ENCODE data around the gene CYSRT1.
A peak's percentile ranks its signal among the peaks of the same experiment; 100 is the strongest.

CYSRT1 gene

DNA sequence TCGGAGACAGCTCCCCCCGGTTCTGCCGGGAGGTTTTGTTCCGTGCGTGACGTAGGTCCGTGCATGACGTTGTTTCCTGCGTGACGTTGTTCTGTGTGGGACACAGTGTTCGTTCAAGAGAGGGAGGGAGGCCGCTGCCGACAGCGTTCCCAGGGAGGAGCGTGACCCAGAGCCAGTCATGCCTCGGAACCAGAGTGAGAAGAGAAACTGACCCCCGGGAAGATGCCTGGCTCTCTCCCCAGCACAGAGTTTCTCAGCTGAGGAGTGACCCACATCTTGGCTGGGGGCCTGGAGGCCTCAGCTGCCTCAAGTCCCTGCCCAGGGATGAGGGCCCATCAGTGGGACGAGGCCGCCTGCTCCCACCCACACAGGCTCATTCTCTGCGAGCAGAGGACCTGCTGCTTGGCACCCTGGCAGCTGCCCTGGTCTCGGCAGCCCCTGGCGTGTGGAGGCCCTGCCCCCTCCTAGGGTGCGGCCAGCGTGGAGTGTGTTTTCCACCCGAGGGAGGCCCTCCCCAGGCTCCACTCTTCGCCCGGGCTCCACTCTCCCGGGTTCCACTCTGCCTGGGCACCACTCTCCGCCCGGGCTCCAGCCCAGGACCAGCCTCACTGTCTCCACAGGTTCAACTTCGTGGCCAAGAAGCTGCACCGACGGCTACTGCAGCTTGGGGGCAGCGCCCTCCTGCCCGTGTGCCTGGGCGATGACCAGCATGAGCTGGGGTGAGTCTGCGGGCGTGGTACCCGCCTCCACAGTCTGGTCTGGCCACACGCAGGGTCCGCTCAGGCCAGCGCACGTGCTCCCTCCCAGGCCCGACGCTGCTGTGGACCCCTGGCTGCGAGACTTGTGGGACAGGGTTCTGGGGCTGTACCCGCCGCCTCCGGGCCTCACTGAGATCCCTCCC, 11.6 kb upstream of the CYSRT1 start:
- DNase-seq: peak; percentile 37

DNA sequence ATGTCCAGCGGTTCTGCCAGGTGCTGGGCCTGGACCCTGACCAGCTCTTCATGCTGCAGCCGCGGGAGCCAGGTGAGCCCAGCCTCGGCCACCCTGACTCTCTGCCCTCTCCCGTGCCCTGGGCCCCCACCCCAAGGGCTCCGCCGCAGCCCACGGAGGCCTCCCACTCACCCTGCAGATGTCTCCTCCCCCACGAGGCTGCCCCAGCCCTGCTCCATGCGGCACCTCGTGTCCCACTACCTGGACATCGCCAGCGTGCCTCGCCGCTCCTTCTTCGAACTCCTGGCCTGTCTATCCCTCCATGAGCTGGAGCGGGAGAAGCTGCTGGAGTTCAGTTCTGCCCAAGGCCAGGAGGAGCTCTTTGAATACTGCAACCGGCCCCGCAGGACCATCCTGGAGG, 10.4 kb upstream of the CYSRT1 start:
- DNase-seq: no peak

DNA sequence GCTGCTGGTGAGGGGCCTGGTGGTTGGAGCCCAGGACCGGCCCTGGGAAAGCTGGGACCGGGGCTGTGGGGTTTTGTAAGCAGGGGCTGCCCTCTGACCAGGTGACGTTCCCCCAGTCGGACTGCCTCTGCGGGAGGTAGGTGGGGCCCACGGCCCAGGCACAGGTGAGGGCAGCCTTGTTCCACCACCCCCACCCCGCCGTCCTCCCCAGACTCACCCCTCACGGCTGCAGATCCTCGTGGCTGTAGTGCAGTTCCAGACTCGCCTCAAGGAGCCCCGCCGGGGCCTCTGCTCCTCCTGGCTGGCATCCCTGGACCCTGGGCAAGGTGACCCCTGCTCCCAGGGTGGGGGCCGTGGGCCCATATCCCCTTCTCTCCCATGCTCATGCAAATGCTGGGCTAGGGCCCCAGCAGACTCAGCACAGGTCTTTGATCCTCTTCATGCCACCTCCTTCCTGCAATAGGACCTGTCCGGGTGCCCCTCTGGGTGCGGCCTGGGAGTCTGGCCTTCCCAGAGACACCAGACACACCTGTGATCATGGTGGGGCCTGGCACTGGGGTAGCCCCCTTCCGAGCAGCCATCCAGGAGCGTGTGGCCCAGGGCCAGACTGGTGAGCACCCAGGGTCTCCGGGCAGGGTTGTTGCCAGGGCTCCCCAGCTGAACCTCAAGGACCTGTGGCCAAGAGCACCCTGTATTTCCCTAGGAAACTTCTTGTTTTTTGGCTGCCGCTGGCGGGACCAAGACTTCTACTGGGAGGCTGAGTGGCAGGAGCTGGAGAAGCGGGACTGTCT, 9.6 kb upstream of the CYSRT1 start:
- DNase-seq: no peak

DNA sequence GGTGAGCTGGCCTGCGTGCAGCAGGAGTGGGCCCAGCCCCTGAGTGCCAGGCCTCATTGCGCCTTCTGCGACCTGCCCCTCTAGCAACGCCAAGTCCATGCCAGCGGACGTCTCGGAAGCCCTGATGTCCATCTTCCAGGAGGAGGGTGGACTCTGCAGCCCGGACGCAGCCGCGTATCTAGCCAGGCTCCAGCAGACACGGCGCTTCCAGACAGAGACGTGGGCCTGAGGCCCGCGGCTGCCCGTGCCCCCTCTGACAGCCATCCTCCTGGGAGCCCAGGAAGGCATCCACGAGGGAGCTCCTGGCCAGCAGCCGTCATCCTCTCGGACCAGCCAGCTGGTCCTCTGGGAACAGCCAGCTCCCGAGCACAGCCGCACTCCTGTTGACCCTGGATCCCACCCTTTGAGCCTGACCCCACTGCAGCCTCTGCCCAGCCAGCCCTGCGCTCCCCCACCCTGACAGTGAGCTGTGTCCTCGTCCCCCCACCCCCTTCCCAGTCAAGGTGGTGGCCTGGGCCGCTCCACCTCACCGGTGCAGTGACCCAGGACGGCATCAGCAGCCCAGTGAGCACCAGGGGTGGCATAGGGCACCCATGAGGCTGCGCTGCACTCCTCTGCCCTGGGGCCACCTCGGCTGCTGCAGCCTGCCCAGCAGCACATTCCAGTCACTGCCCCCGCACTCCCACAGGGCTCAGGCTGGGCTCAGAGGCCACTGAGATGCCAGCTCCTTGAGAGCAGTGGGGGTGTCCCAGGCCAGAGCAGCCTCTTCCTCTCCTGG, 8.6 kb upstream of the CYSRT1 start:
- DNase-seq: no peak

DNA sequence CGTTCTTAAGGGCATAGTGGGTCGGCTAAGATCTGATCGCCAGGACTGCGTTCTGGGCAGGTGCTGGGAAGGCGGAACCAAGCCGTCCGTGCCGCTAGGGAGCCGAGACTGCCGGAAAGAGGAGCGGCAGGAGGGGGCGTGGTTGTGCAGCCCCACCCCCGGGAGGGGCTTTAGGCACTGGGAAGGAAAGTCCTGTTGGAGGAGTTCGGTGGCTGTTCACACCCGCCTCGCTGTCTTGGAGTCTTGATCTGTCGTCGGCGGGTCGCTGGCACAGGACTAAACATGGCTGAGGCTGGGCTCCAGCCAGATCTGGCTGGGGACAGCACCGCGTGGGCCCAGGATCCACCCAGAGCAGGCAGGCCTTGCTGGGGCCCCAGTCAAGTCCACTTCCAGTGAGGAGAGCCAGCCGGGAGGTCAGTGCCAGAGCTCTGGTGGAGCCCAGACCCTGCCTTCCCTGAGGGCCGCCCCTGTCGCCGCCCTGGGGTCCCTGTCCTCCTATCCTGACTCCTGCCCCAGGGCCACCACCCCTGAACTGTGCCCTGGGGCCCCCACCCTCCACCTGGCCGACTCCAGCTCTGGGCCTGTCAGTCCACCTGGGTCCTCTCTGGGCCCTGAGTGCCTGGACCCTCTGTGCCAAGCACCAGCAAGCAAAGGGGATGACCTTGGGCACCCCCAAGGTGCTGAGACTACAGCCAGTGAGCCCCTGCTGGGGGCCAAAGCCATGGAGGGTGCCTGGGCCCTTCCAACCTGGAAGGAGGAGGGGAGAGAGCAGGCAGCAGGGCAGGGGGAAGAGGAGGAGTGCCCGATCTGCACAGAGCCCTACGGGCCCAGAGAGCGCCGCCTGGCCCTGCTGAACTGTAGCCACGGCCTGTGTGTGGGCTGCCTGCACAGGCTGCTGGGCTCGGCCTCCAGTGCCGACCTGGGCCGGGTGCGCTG, 7.4 kb upstream of the CYSRT1 start:
- no peak for DNase-seq

DNA sequence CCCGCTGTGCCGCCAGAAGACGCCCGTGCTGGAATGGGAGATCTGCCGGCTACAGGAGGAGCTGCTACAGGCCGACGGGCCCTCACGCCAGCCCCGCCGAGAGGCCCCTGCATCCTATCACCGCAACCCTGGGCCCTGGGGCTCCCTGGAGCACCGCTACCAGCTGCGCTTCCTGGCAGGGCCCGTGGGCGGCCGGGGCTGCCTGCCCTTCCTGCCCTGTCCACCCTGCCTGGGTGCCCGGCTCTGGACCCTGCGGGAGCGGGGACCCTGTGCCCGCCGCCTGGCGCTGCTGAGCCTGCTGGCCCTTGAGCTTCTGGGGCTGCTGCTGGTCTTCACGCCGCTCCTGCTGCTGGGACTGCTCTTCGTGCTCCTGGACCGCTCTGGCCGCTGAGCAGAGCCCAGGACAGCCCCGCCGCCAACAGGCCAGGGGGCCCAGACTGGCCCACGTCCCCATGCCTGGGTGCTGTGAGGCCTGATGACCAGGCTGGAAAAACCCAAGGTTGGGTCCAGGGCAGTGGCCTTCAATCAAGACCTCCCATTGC, 6.7 kb upstream of the CYSRT1 start:
- DNase-seq: no peak

DNA sequence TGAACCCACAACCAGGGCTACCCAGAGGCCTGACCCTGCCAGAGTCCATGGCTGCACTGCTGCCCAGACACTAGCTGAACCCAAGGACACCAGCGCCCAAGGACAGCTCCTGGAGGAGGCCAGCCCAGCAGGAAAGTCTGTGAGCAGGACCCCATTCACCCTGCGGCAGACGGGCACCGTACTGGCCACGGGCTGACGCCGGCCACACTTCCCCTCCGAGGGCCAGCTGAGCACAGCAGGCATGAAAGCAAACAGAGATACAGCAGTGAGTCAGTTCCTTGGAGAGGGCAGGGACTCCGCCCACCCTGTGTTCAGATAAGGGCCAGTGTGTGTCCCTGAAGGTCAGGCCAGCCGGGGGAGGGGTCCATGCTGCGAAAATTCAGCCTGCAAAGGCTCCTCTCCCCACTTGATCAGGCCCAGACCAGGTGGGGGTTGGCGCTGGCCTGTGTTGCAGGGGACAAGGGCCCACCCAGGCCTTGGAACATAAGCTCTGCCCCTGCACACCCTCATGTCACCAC, 6.2 kb upstream of the CYSRT1 start:
- peak; percentile 91 for DNase-seq

DNA sequence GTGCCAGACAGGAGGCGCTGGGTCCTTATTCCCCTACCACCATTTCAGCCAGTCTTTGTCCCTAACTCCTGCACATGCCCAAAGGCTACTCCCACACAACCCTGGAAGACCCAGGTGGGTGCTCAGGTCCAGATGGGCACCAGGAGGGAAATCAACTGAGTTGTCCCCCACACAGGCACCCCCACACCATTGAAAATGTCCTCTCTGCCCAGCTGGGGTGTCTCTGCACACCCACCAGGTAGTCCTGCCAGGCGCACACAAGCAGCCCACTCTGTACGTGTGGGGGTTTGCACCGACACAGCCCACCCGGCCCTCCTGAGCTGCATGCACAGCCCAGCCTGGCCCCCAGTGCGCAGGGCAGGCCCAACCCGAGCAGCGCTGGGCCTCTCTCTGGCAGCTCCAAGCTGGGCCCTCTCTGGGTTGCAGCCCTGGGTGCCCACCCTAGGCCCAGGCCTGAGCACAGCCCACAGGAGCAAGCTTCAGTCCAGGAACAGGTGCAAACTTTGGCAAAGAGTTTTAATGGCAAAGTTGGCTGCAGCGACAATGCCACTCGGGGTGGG, 5.1 kb upstream of the CYSRT1 start:
- DNase-seq: no peak

DNA sequence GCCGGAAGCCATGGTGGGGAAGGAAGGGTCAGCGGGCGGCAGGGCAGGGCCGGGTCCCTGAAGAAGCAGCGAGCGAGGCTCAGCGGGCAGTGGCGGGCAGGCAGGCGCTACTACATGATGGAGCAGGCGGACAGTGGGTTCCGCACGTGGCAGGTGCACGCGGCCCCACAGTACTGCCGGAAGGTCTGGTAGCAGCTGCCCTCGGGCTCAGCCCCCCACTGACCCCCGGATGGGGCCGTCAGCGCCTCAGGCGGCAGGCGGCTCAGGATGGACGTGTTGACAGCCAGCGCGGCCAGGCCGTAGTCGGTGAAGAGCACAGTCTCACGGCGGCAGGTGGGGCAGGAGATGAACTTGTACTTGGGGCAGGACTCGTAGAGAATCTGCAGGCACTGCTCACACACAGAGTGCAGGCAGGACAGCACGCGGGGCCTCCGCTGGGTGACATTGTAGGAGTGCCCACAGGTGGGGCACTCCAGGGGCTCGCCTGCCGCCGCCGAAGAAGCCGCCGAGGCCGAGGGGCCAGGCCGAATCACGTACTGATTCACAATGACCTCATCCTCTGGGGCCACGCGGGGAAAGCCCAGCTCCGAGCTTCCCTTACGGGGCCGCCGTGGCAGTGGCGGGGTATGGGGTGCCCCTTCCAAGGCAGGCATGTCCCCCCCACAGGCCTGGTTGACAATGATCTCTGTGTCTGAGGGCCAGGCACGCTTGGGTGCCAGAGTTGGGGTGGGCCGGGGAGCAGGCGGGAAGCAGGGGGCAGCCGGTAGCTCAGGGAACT, 4.5 kb upstream of the CYSRT1 start:
- DNase-seq: peak; percentile 37

DNA sequence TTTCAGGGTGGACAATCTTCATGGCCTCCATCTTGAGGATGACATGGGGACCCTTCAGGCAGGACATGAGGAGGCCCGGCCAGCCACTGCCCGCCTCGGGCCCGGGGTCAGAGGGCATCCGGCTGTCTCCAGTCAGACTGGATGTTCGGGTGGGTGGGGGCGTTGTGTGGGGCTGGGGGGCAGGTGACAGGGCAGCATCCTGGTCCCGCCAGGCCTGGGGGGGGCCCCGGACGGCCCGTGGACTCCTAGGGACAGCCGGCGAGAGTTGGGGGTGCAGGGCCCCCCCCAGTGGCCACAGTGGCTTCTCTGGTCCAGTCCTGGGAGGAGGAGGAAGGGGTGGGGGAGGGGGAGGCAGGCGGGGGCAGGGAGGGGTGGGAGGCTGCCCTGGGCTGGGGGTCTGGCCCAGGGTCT, 3.9 kb upstream of the CYSRT1 start:
- DNase-seq: no peak

DNA sequence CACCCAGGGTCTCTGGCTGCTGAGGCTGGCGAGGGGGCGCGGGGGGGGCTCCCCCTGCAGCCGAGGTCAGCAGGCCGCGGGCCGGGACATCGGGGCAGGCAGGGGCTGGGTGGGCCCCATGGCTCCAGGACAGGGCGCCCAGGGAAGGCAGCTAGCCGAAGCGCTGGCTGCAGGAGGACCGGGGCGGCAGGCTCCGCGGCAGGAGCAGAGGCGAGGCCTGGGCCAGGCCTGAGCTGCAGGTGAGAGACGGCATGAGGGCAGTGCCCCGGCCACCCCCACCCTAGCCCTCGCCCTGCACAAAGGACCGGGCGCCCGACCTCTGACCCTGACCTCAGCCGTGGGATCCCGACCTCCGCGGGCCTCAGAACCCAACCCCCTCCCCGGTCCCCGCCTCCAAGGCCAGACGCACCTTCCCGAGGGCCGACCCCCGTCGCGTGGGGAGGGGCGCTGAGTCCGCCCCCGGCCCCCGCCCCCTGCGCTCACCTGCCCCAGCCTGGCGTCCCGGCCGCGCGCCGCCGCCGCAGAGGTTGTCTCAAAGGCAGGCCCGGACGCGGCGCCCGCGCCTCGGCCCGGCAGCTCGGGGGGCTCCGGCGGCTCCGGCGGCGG, 3.4 kb upstream of the CYSRT1 start:
- peak; percentile 78 for DNase-seq

DNA sequence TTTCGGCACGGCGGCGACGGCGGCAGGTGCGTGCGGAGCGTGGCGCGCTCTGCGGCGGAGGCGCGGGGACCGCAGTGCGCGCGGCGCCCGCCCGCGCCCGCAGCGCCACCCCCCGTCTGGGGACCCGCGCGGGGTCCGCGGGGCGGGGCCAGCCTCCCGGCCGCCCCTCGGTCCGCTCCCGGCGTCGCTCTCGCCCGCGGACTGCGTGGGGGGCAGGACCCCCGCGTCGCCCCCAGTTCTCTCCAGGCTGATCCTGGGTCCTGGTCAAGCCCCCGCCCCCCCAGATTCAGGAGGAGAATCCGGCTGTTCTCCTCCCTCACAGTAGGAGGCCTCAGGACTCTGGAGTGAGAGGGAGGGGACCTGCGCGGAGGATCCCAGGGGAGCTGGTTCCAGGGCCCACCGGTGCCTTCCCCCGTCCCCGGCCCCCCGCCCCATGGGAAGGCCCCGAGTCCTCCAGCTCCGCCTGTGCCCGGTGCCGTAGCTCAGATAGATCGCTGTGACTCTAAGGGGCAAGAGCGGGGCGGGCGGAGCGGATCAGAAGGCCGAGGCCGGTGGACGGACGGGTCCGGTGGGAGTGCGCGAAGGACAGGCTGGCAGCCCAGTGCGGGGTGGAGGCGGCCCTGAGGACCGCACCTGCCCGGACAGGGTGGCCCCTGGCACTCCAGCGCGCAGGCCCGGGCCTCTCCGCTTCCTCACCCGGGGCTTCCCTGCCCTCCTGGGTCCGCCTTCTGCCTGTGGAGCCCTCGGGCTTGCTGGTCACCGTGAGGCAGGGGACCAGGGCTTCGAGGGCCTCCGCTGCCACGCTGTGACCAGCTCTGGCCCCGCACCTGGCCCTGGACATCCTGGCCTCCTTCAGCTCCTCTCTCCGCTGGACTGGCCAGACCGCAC, 2.5 kb upstream of the CYSRT1 start, which contains the start of gene RNF208:
TSS of gene RNF208 (minus strand) at position 51 of the 888 bp plus-strand sequence. CDS start 1,028 bp downstream, outside the sequence.
- peak; percentile 76 for DNase-seq

DNA sequence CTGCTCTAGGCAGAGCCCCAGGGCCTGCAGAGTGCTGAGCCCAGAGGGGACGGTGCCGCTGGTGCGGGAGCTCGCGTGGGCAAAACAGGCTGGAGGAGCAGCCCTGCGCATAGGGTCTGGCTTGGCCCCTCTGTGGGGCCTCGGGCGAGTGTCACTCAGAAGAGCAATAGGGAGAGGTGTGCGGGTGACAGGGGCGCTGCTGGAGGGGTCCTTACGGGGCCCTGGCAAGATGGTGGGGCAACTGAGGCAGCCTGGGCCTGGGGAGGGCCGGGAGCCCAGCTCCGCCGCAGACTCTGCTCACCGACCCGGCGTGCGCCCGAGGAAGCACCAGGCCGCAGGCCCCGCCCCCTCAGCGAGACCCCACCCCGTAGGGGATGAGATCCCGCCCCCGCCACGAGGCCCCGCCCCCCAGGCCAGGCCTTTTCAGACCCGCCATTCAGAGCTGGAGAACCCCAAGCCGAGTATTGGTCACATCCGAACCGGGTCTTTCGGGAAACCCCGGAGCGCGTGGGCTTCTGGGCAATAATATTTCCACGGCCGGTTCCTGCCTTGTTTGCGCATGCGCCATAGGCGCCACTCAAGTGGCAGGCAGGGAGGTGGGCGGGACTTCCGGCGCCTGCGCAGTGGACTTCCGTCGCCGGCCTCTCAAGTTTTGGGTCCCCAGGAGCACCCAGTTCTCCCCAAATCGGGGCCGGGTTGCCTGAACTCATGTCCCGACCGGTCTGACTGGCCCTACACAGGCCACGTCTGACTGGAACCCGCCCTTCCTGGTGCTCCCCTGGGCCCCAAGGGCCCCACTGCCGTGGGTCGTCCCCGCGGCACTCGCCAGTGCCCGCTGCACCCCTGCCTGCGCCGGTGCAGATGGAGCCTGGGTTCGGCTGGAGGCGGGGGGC, 1.6 kb upstream of the CYSRT1 start:
- DNase-seq: peak; percentile 99

DNA sequence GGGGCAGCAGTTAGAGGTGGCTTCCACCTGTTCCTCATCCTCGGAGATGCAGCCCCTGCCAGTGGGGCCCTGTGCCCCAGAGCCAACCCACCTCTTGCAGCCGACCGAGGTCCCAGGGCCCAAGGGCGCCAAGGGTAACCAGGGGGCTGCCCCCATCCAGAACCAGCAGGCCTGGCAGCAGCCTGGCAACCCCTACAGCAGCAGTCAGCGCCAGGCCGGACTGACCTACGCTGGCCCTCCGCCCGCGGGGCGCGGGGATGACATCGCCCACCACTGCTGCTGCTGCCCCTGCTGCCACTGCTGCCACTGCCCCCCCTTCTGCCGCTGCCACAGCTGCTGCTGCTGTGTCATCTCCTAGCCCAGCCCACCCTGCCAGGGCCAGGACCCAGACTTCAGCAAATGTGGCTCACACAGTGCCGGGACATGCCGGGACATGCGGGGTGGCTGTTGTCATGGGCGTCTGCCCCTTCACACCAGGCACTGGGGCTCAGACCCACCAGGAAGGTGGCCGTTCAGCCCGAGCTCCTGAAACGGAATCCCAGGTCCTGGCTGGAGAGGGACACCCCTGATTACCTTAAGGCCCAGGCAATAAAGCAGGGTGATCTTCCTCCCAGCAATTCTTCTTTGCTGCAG, 841 bp downstream of the CYSRT1 start:
- DNase-seq: no peak

DNA sequence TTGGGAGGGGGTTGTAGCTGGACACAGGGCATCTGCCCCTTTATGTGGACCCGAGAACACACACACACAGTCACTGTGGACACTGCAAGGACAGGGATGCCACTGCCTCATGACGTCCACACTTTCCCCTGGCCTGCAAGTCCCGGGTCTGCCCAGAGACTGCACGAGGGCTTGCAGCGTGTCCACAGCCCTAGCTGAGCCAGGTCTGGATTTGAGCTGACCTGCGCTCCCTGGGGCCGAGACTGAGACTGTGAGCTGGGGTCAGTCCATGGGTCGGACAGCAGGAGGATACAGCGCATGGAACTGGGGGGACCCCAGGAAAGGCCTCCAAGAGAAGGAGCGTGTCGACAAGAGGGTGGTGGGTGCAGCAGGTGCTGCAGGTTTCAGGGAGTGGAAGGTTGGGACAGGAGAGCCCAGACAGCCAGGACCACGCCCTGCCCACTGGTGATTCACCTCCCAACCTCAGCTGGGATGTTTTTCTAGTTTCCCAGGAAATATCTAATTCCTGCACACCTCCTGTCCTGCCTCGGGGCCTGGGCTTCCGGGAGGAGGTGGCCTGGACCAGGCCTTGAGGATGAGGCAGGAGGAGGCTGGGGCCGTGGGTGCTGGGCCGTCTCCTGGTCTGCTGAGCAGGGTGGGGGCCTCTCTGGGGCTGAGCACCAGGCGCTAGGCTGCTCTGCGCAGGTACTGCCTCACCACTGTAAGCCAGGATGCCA, 1.5 kb downstream of the CYSRT1 start:
- DNase-seq: peak; percentile 73
